Neural cell (in vitro differentiated cells): ENCODE results near the gene TMOD3. TPM values are rescaled to one million over a fixed set of nuclear protein-coding genes. Genes with fewer than 3 reads are reported as not detected.

Experiments used
- H2AFZ ChIP-seq: fragments of 200-600, 300-800 bp; sonication (generic), shearing (Covaris generic); 2 replicates; pipeline ENCODE4 v1.6.0; 2014; ENCODE audit warnings: low read depth, mild to moderate bottlenecking, antibody characterized with exemption, low read length, moderate library complexity
- H3F3A ChIP-seq: fragments of 200-600 bp; shearing (Covaris generic); 2 replicates; pipeline ENCODE4 v1.6.1; 2016; ENCODE audit warnings: mild to moderate bottlenecking, moderate library complexity, mixed read lengths, antibody characterized with exemption, low read length; ENCODE audit not compliant: insufficient read depth, poor library complexity, severe bottlenecking
- H3K27ac ChIP-seq: fragments of 200-600, 300-800 bp; sonication (generic), shearing (Covaris generic); 2 replicates; pipeline ENCODE4 v1.5.1; 2014; ENCODE audit warnings: mild to moderate bottlenecking, low read length, moderate library complexity
- H3K27me3 ChIP-seq: fragments of 300-800, 200-600 bp; sonication (generic), shearing (Covaris generic); 2 replicates; pipeline ENCODE4 v1.6.0; 2014; ENCODE audit warnings: mild to moderate bottlenecking, low read depth, low read length, moderate library complexity; ENCODE audit not compliant: insufficient read depth
- H3K36me3 ChIP-seq: fragments of 300-800, 200-600 bp; sonication (generic), shearing (Covaris generic); 2 replicates; pipeline ENCODE4 v1.5.1; 2014; ENCODE audit warnings: mild to moderate bottlenecking, antibody characterized with exemption, low read length, moderate library complexity; ENCODE audit not compliant: insufficient read depth
- H3K4me2 ChIP-seq: fragments of 300-800, 200-600 bp; sonication (generic), shearing (Covaris generic); 2 replicates; pipeline ENCODE4 v1.6.0; 2014; ENCODE audit warnings: mild to moderate bottlenecking, low read length
- H3K4me3 ChIP-seq: fragments of 300-800, 200-600 bp; sonication (generic), shearing (Covaris generic); 2 replicates; pipeline ENCODE4 v1.5.1; 2014; ENCODE audit warnings: mild to moderate bottlenecking, low read length, moderate library complexity
- H3K79me2 ChIP-seq: fragments of 200-600 bp; shearing (Covaris generic); replicated peaks from 2 replicates; pipeline ENCODE4 v1.6.0; 2014; ENCODE audit warnings: mild to moderate bottlenecking, low read length, moderate library complexity; ENCODE audit not compliant: insufficient read depth
- H3K9ac ChIP-seq: fragments of 300-800, 200-600 bp; sonication (generic), shearing (Covaris generic); 2 replicates; pipeline ENCODE4 v1.6.1; 2016; ENCODE audit warnings: mild to moderate bottlenecking, low read length, mixed read lengths
- H3K9me2 ChIP-seq: fragments of 200-600 bp; shearing (Covaris generic); 2 replicates; pipeline ENCODE4 v1.6.1; 2016; ENCODE audit warnings: mild to moderate bottlenecking, low read length, mixed read lengths; ENCODE audit not compliant: insufficient read depth
- H3K9me3 ChIP-seq: fragments of 200-600, 300-800 bp; sonication (generic), shearing (Covaris generic); 2 replicates; pipeline ENCODE4 v1.6.1; 2016; ENCODE audit warnings: mild to moderate bottlenecking, mixed run types, low read length, moderate library complexity, mixed read lengths
- H4K20me1 ChIP-seq: fragments of 200-600 bp; shearing (Covaris generic); 2 replicates; pipeline ENCODE4 v1.6.1; 2016; ENCODE audit warnings: mild to moderate bottlenecking, mixed run types; ENCODE audit not compliant: insufficient read depth
- EP300 ChIP-seq: fragments of 450-650 bp; conservative IDR thresholded peaks from 2 replicates; pipeline ENCODE4 v1.6.1; 2014; ENCODE audit warnings: antibody characterized with exemption, mild to moderate bottlenecking, moderate library complexity; ENCODE audit not compliant: poor library complexity, severe bottlenecking
- EZH2 ChIP-seq: fragments of 200-600, 300-800 bp; shearing (Covaris generic), sonication (generic); IDR thresholded peaks from 2 replicates; pipeline ENCODE4 v1.6.1; 2014; ENCODE audit warnings: antibody characterized with exemption, low read length, borderline replicate concordance, mild to moderate bottlenecking; ENCODE audit not compliant: insufficient read depth, poor library complexity, severe bottlenecking
- MXI1 ChIP-seq: fragments of 450-650 bp; conservative IDR thresholded peaks from 2 replicates; pipeline ENCODE4 v1.6.1; 2014; ENCODE audit warnings: antibody characterized with exemption, mild to moderate bottlenecking; ENCODE audit not compliant: poor library complexity, severe bottlenecking
- POLR2AphosphoS5 ChIP-seq: IDR thresholded peaks from 2 replicates; pipeline ENCODE4 v1.6.1; 2012
- RAD21 ChIP-seq: fragments of 450-650 bp; conservative IDR thresholded peaks from 2 replicates; pipeline ENCODE4 v1.6.1; 2014; ENCODE audit warnings: antibody characterized with exemption, mild to moderate bottlenecking, moderate library complexity
- SMC3 ChIP-seq: fragments of 450-650 bp; conservative IDR thresholded peaks from 2 replicates; pipeline ENCODE4 v1.6.1; 2014; ENCODE audit warnings: antibody characterized with exemption, mild to moderate bottlenecking, moderate library complexity; ENCODE audit not compliant: poor library complexity
- TAF1 ChIP-seq: IDR thresholded peaks from 2 replicates; pipeline ENCODE4 v1.6.1; 2012; ENCODE audit warnings: low read depth
- polyA plus RNA-seq: library from polyadenylated mRNA; depleted of rRNA; stranded (reverse); fragments of >200 nt; gene quantifications from 2 replicates; pipeline ENCODE4 v1.2.3, GENCODE V29; 2014
- TF ChIP-seq, protein P1 (sequence below): fragments of 450-650 bp; IDR thresholded peaks from 2 replicates; pipeline ENCODE4 v1.5.1; 2014; ENCODE audit warnings: antibody characterized with exemption, mild to moderate bottlenecking, moderate library complexity; ENCODE audit not compliant: poor library complexity, severe bottlenecking
- TF ChIP-seq, protein P2 (sequence below): IDR thresholded peaks from 2 replicates; pipeline ENCODE4 v1.6.1; 2012; ENCODE audit warnings: borderline replicate concordance

TMOD3 gene
- polyA plus RNA-seq, 1 donor from 2014 or later, result 12.6 TPM

DNA sequence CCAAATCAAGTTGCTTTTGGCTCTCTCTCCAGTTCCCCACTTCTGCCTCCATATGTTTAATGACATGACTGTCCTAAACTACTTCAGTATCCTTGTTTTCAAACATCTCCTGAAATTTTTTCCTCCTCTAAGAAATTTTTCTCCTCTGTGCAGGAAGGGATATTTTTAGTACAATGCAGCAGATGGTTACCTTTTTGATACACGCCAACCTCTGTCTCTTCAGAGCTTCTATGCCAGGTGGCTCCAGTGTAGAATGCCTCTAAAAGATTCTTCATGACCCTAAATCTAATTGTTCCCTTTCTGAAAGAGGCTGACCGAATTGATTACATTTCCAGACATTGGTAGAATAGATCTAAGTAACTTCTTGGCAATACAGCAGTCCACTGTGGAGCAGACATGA, 33.7 kb downstream of the TMOD3 start:
- H2AFZ ChIP-seq, result no peak overlapping the region
- no peak overlapping the region for H3K4me2 ChIP-seq
- no peaks in the 10 kb centered on the region for H3F3A ChIP-seq
- no peak overlapping the region for H3K27ac ChIP-seq
- no peaks in the 10 kb centered on the region for H3K79me2 ChIP-seq
- no peaks in the 10 kb centered on the region for H4K20me1 ChIP-seq
- H3K9me2 ChIP-seq, result no peaks in the 10 kb centered on the region
- H3K9ac ChIP-seq, result no peak overlapping the region
- no peak overlapping the region for H3K4me3 ChIP-seq
- TF ChIP-seq TAF1 (no peak), MXI1 (no peak), SMC3 (no peak), RAD21 (no peak), EZH2 (no peak), POLR2AphosphoS5 (no peak), EP300 (no peak)
- TF ChIP-seq, protein P1, sequence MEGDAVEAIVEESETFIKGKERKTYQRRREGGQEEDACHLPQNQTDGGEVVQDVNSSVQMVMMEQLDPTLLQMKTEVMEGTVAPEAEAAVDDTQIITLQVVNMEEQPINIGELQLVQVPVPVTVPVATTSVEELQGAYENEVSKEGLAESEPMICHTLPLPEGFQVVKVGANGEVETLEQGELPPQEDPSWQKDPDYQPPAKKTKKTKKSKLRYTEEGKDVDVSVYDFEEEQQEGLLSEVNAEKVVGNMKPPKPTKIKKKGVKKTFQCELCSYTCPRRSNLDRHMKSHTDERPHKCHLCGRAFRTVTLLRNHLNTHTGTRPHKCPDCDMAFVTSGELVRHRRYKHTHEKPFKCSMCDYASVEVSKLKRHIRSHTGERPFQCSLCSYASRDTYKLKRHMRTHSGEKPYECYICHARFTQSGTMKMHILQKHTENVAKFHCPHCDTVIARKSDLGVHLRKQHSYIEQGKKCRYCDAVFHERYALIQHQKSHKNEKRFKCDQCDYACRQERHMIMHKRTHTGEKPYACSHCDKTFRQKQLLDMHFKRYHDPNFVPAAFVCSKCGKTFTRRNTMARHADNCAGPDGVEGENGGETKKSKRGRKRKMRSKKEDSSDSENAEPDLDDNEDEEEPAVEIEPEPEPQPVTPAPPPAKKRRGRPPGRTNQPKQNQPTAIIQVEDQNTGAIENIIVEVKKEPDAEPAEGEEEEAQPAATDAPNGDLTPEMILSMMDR, result no peak
- TF ChIP-seq, protein P2, sequence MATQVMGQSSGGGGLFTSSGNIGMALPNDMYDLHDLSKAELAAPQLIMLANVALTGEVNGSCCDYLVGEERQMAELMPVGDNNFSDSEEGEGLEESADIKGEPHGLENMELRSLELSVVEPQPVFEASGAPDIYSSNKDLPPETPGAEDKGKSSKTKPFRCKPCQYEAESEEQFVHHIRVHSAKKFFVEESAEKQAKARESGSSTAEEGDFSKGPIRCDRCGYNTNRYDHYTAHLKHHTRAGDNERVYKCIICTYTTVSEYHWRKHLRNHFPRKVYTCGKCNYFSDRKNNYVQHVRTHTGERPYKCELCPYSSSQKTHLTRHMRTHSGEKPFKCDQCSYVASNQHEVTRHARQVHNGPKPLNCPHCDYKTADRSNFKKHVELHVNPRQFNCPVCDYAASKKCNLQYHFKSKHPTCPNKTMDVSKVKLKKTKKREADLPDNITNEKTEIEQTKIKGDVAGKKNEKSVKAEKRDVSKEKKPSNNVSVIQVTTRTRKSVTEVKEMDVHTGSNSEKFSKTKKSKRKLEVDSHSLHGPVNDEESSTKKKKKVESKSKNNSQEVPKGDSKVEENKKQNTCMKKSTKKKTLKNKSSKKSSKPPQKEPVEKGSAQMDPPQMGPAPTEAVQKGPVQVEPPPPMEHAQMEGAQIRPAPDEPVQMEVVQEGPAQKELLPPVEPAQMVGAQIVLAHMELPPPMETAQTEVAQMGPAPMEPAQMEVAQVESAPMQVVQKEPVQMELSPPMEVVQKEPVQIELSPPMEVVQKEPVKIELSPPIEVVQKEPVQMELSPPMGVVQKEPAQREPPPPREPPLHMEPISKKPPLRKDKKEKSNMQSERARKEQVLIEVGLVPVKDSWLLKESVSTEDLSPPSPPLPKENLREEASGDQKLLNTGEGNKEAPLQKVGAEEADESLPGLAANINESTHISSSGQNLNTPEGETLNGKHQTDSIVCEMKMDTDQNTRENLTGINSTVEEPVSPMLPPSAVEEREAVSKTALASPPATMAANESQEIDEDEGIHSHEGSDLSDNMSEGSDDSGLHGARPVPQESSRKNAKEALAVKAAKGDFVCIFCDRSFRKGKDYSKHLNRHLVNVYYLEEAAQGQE, result no peak
- no peaks in the 10 kb centered on the region for H3K9me3 ChIP-seq
- no peaks in the 10 kb centered on the region for H3K27me3 ChIP-seq
- H3K36me3 ChIP-seq, result peaks cover 6% of the 10 kb centered on the region

DNA sequence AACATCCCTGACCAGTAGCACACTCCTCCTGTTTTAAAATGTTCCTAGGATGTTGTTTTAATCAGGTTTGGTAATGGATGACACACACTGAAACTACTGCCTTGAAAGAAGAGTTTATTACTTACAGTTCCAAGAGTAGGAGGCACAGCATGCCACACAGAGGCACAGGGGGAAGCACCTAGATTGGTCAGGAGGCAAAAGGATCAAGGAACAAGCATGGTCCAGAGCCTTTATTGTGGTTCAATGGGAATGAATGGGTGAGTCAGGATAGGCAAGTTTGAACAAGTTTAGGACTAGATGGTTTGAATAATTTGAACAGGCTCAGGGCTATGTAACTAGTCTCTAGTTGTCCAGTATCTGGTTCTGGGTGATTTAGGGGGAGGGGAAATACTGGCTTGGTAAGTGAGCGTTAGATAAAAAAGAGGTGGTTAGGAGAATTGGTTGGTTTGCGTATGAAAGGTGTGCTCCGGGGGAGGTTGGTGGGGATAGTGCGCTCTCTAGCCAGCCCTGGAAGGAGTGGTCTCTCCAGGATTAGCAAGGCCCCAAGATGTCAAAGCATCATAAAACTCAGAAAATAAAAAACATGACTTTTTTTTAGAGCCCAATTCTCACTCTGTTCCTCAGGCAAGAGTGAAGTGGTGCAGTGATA, 35.1 kb downstream of the TMOD3 start:
- no peak overlapping the region for H3K9ac ChIP-seq
- H2AFZ ChIP-seq, result no peak overlapping the region
- no peaks in the 10 kb centered on the region for H3F3A ChIP-seq
- TF ChIP-seq EP300 (no peak), MXI1 (no peak), POLR2AphosphoS5 (no peak), SMC3 (no peak), EZH2 (no peak), RAD21 (no peak), TAF1 (no peak)
- TF ChIP-seq, protein P2, result no peak
- TF ChIP-seq, protein P1, result no peak
- H3K27me3 ChIP-seq, result no peaks in the 10 kb centered on the region
- H3K36me3 ChIP-seq, result peaks cover 6% of the 10 kb centered on the region
- no peaks in the 10 kb centered on the region for H3K9me2 ChIP-seq
- no peak overlapping the region for H3K27ac ChIP-seq
- H3K4me2 ChIP-seq, result no peak overlapping the region
- H3K9me3 ChIP-seq, result no peaks in the 10 kb centered on the region
- no peaks in the 10 kb centered on the region for H3K79me2 ChIP-seq
- no peaks in the 10 kb centered on the region for H4K20me1 ChIP-seq
- no peak overlapping the region for H3K4me3 ChIP-seq
